Hepatic stellate cell (primary cell): ENCODE results near the gene RPGR.
A peak's percentile ranks its signal among the peaks of the same experiment; 100 is the strongest.

Experiments used
- DNase-seq: peaks from one replicate; pipeline ENCODE4 v3.0.0; 2011; ENCODE audit warnings: low spot score

RPGR gene

GRCh38 chrX:38327007-38327774 lies at the start of gene RPGR:
Gene RPGR (minus strand): TSS chrX:38327509. CDS start chrX:38327367, 142 bp downstream.
- DNase-seq, result peak; percentile 77

GRCh38 chrX:38376747-38377146 lies 49.4 kb upstream of the RPGR start:
- DNase-seq, result no peak

- no peak for DNase-seq
These were observed 48.6 kb upstream of the RPGR start for GRCh38 chrX:38375891-38376290.

- no peak for DNase-seq
These were observed 47.1 kb upstream of the RPGR start for GRCh38 chrX:38374431-38374830.

GRCh38 chrX:38371641-38372040 lies 44.3 kb upstream of the RPGR start:
- DNase-seq, result no peak

GRCh38 chrX:38368774-38369173 lies 41.5 kb upstream of the RPGR start:
- no peak for DNase-seq

GRCh38 chrX:38365954-38366353 lies 38.6 kb upstream of the RPGR start:
- no peak for DNase-seq

GRCh38 chrX:38363046-38363445 lies 35.7 kb upstream of the RPGR start:
- DNase-seq, result no peak

GRCh38 chrX:38357747-38358673 lies 30.7 kb upstream of the RPGR start:
- no peak for DNase-seq

GRCh38 chrX:38356401-38356800 lies 29.1 kb upstream of the RPGR start:
- no peak for DNase-seq

GRCh38 chrX:38352362-38352761 lies 25.1 kb upstream of the RPGR start, which contains the start of gene OTC:
Gene OTC (plus strand): TSS chrX:38352604. CDS start chrX:38352697, 93 bp downstream.
- no peak for DNase-seq

- no peak for DNase-seq
These were observed 24.0 kb upstream of the RPGR start for GRCh38 chrX:38351346-38351745.

- DNase-seq, result no peak
These were observed 19.8 kb upstream of the RPGR start for GRCh38 chrX:38347136-38347535.

- no peak for DNase-seq
These were observed 18.8 kb upstream of the RPGR start for GRCh38 chrX:38346150-38346549.

- no peak for DNase-seq
These were observed 15.8 kb upstream of the RPGR start for GRCh38 chrX:38342853-38343778.

GRCh38 chrX:38341442-38341841 lies 14.1 kb upstream of the RPGR start:
- no peak for DNase-seq

GRCh38 chrX:38336538-38337240 lies 9.4 kb upstream of the RPGR start:
- DNase-seq, result no peak

- no peak for DNase-seq
These were observed 8.1 kb upstream of the RPGR start for GRCh38 chrX:38335382-38335781.

GRCh38 chrX:38332505-38332904 lies 5.2 kb upstream of the RPGR start:
- DNase-seq, result no peak

- no peak for DNase-seq
These were observed 419 bp upstream of the RPGR start for GRCh38 chrX:38327775-38328081.

- no peak for DNase-seq
These were observed 1.2 kb downstream of the RPGR start for GRCh38 chrX:38326086-38326485.
